GM18858 (cell line): ENCODE data around the gene LYRM9.
"Not testable (repeated sequence)": the region's sequence is repeated elsewhere in the genome, so short reads cannot be mapped to it uniquely, and the experiment has no call there.

Experiments
- ATAC-seq: cut with Tn5 transposase; IDR thresholded peaks from one replicate; pipeline ENCODE4 v1.9.1; 2021; ENCODE audit not compliant: unreplicated experiment

LYRM9 gene

GRCh38 chr17:27845264-27846041, 47.7 kb downstream of the LYRM9 start:
- ATAC-seq, result no peak

- no peak for ATAC-seq
These were observed 52.5 kb downstream of the LYRM9 start for GRCh38 chr17:27840688-27841087.

- not testable (repeated sequence) for ATAC-seq
These were observed 52.8 kb downstream of the LYRM9 start for GRCh38 chr17:27840406-27840678.

- ATAC-seq, result not testable (repeated sequence)
These were observed 53.4 kb downstream of the LYRM9 start for GRCh38 chr17:27839571-27840405.

GRCh38 chr17:27838607-27839006, 54.6 kb downstream of the LYRM9 start:
- not testable (repeated sequence) for ATAC-seq

GRCh38 chr17:27837769-27838168, 55.4 kb downstream of the LYRM9 start:
- ATAC-seq, result not testable (repeated sequence)

- no peak for ATAC-seq
These were observed 56.5 kb downstream of the LYRM9 start for GRCh38 chr17:27836651-27837050.

GRCh38 chr17:27834571-27834970, 58.6 kb downstream of the LYRM9 start:
- ATAC-seq, result no peak

GRCh38 chr17:27832831-27833230, 60.3 kb downstream of the LYRM9 start:
- no peak for ATAC-seq

- ATAC-seq, result not testable (repeated sequence)
These were observed 63.3 kb downstream of the LYRM9 start for GRCh38 chr17:27829888-27830287.

- ATAC-seq, result not testable (repeated sequence)
These were observed 63.9 kb downstream of the LYRM9 start for GRCh38 chr17:27829143-27829711.
